Measurements from ENCODE around the gene PLXNA4. TPM values are rescaled to one million over a fixed set of nuclear protein-coding genes. Genes with fewer than 3 reads are reported as not detected.

The PLXNA4 gene
- polyA plus RNA-seq, 2 donors: 0.44 to 0.55 TPM

- Histone ChIP-seq H3K27ac (ENCODE audit: low read depth in 2 of 2, low read length in 1 of 2) (no peak overlapping the region), H3K36me3 (ENCODE audit: control insufficient read depth in 2 of 2, insufficient read depth in 2 of 2, low read length in 1 of 2) (no peaks in the 10 kb centered on the region), H3K4me3 (ENCODE audit: low read depth in 1 of 2, low read length in 2 of 2) (no peak overlapping the region), H3K9me3 (ENCODE audit: control insufficient read depth in 2 of 2, insufficient read depth in 1 of 2, low read depth in 1 of 2, low read length in 1 of 2) (no peaks in the 10 kb centered on the region), H3K27me3 (ENCODE audit: control insufficient read depth in 1 of 2, insufficient read depth in 2 of 2, low read length in 2 of 2) (peaks cover 0 to under 1% of the 10 kb centered on the region in 2 donors), H3K4me1 (ENCODE audit: control insufficient read depth in 2 of 2, insufficient read depth in 2 of 2, low read length in 1 of 2) (no peaks in the 10 kb centered on the region)
- 61 to 72% methylated on average over 9 of the region's 9 CpGs for WGBS, 2 donors
These were observed 6.2 kb downstream of the PLXNA4 start for GRCh38 chr7:132569884-132570614.

GRCh38 chr7:132568962-132569361 lies 7.3 kb downstream of the PLXNA4 start:
- Histone ChIP-seq H3K9me3 (ENCODE audit: control insufficient read depth in 2 of 2, insufficient read depth in 1 of 2, low read depth in 1 of 2, low read length in 1 of 2) (peaks cover 0 to 3% of the 10 kb centered on the region in 2 donors), H3K27ac (ENCODE audit: low read depth in 2 of 2, low read length in 1 of 2) (no peak overlapping the region), H3K4me1 (ENCODE audit: control insufficient read depth in 2 of 2, insufficient read depth in 2 of 2, low read length in 1 of 2) (no peaks in the 10 kb centered on the region), H3K27me3 (ENCODE audit: control insufficient read depth in 1 of 2, insufficient read depth in 2 of 2, low read length in 2 of 2) (no peaks in the 10 kb centered on the region), H3K36me3 (ENCODE audit: control insufficient read depth in 2 of 2, insufficient read depth in 2 of 2, low read length in 1 of 2) (no peaks in the 10 kb centered on the region), H3K4me3 (ENCODE audit: low read depth in 1 of 2, low read length in 2 of 2) (no peak overlapping the region)
- WGBS, 2 donors: 69 to 73% methylated on average over 2 of the region's 2 CpGs

GRCh38 chr7:132565885-132566284 lies 10.4 kb downstream of the PLXNA4 start:
- no peak overlapping the region for H3K4me3 ChIP-seq (ENCODE audit: low read depth in 1 of 2, low read length in 2 of 2)
- no peaks in the 10 kb centered on the region for H3K27me3 ChIP-seq (ENCODE audit: control insufficient read depth in 1 of 2, insufficient read depth in 2 of 2, low read length in 2 of 2)
- WGBS, 2 donors: 77 to 78% methylated on average over 5 of the region's 5 CpGs
- no peaks in the 10 kb centered on the region for H3K4me1 ChIP-seq (ENCODE audit: control insufficient read depth in 2 of 2, insufficient read depth in 2 of 2, low read length in 1 of 2)
- peaks cover 2 to 3% of the 10 kb centered on the region in 2 donors for H3K9me3 ChIP-seq (ENCODE audit: control insufficient read depth in 2 of 2, insufficient read depth in 1 of 2, low read depth in 1 of 2, low read length in 1 of 2)
- H3K36me3 ChIP-seq (ENCODE audit: control insufficient read depth in 2 of 2, insufficient read depth in 2 of 2, low read length in 1 of 2): no peaks in the 10 kb centered on the region
- no peak overlapping the region for H3K27ac ChIP-seq (ENCODE audit: low read depth in 2 of 2, low read length in 1 of 2)

GRCh38 chr7:132565441-132565840 lies 10.8 kb downstream of the PLXNA4 start:
- WGBS, 2 donors: 88 to 90% methylated on average over 5 of the region's 5 CpGs
- Histone ChIP-seq H3K9me3 (ENCODE audit: control insufficient read depth in 2 of 2, insufficient read depth in 1 of 2, low read depth in 1 of 2, low read length in 1 of 2) (peaks cover 2 to 3% of the 10 kb centered on the region in 2 donors), H3K4me3 (ENCODE audit: low read depth in 1 of 2, low read length in 2 of 2) (no peak overlapping the region), H3K4me1 (ENCODE audit: control insufficient read depth in 2 of 2, insufficient read depth in 2 of 2, low read length in 1 of 2) (no peaks in the 10 kb centered on the region), H3K27me3 (ENCODE audit: control insufficient read depth in 1 of 2, insufficient read depth in 2 of 2, low read length in 2 of 2) (no peaks in the 10 kb centered on the region), H3K36me3 (ENCODE audit: control insufficient read depth in 2 of 2, insufficient read depth in 2 of 2, low read length in 1 of 2) (no peaks in the 10 kb centered on the region), H3K27ac (ENCODE audit: low read depth in 2 of 2, low read length in 1 of 2) (no peak overlapping the region)

GRCh38 chr7:132564849-132565248 lies 11.4 kb downstream of the PLXNA4 start:
- H3K27me3 ChIP-seq (ENCODE audit: control insufficient read depth in 1 of 2, insufficient read depth in 2 of 2, low read length in 2 of 2): no peaks in the 10 kb centered on the region

GRCh38 chr7:132564090-132564489 lies 12.2 kb downstream of the PLXNA4 start:
- Histone ChIP-seq H3K4me1 (ENCODE audit: control insufficient read depth in 2 of 2, insufficient read depth in 2 of 2, low read length in 1 of 2) (no peaks in the 10 kb centered on the region), H3K27me3 (ENCODE audit: control insufficient read depth in 1 of 2, insufficient read depth in 2 of 2, low read length in 2 of 2) (no peaks in the 10 kb centered on the region), H3K9me3 (ENCODE audit: control insufficient read depth in 2 of 2, insufficient read depth in 1 of 2, low read depth in 1 of 2, low read length in 1 of 2) (peaks cover 2 to 3% of the 10 kb centered on the region in 2 donors), H3K36me3 (ENCODE audit: control insufficient read depth in 2 of 2, insufficient read depth in 2 of 2, low read length in 1 of 2) (no peaks in the 10 kb centered on the region), H3K27ac (ENCODE audit: low read depth in 2 of 2, low read length in 1 of 2) (no peak overlapping the region), H3K4me3 (ENCODE audit: low read depth in 1 of 2, low read length in 2 of 2) (no peak overlapping the region)
- WGBS, 2 donors: 50 to 55% methylated on average over 1 of the region's 1 CpG

More at GRCh38 chr7:132564849-132565248, 11.4 kb downstream of the PLXNA4 start:
- no peaks in the 10 kb centered on the region for H3K4me1 ChIP-seq (ENCODE audit: control insufficient read depth in 2 of 2, insufficient read depth in 2 of 2, low read length in 1 of 2)
- H3K4me3 ChIP-seq (ENCODE audit: low read depth in 1 of 2, low read length in 2 of 2): no peak overlapping the region
- H3K36me3 ChIP-seq (ENCODE audit: control insufficient read depth in 2 of 2, insufficient read depth in 2 of 2, low read length in 1 of 2): no peaks in the 10 kb centered on the region
- peaks cover 2 to 3% of the 10 kb centered on the region in 2 donors for H3K9me3 ChIP-seq (ENCODE audit: control insufficient read depth in 2 of 2, insufficient read depth in 1 of 2, low read depth in 1 of 2, low read length in 1 of 2)
- 73 to 75% methylated on average over 8 of the region's 8 CpGs for WGBS, 2 donors
- H3K27ac ChIP-seq (ENCODE audit: low read depth in 2 of 2, low read length in 1 of 2): no peak overlapping the region

GRCh38 chr7:132562690-132563089 lies 13.6 kb downstream of the PLXNA4 start:
- Histone ChIP-seq H3K27ac (ENCODE audit: low read depth in 2 of 2, low read length in 1 of 2) (no peak overlapping the region), H3K9me3 (ENCODE audit: control insufficient read depth in 2 of 2, insufficient read depth in 1 of 2, low read depth in 1 of 2, low read length in 1 of 2) (peaks cover 2 to 3% of the 10 kb centered on the region in 2 donors), H3K4me3 (ENCODE audit: low read depth in 1 of 2, low read length in 2 of 2) (no peak overlapping the region), H3K36me3 (ENCODE audit: control insufficient read depth in 2 of 2, insufficient read depth in 2 of 2, low read length in 1 of 2) (no peaks in the 10 kb centered on the region), H3K27me3 (ENCODE audit: control insufficient read depth in 1 of 2, insufficient read depth in 2 of 2, low read length in 2 of 2) (no peaks in the 10 kb centered on the region), H3K4me1 (ENCODE audit: control insufficient read depth in 2 of 2, insufficient read depth in 2 of 2, low read length in 1 of 2) (no peaks in the 10 kb centered on the region)
- WGBS, 2 donors: 43 to 55% methylated on average over 1 of the region's 1 CpG

GRCh38 chr7:132561763-132562162 lies 14.5 kb downstream of the PLXNA4 start:
- WGBS, 2 donors: 63 to 71% methylated on average over 2 of the region's 2 CpGs
- no peaks in the 10 kb centered on the region for H3K27me3 ChIP-seq (ENCODE audit: control insufficient read depth in 1 of 2, insufficient read depth in 2 of 2, low read length in 2 of 2)
- no peak overlapping the region for H3K27ac ChIP-seq (ENCODE audit: low read depth in 2 of 2, low read length in 1 of 2)

GRCh38 chr7:132560825-132561529 lies 15.3 kb downstream of the PLXNA4 start:
- no peaks in the 10 kb centered on the region for H3K4me1 ChIP-seq (ENCODE audit: control insufficient read depth in 2 of 2, insufficient read depth in 2 of 2, low read length in 1 of 2)
- WGBS, 2 donors: 79 to 81% methylated on average over 8 of the region's 8 CpGs
- H3K27ac ChIP-seq (ENCODE audit: low read depth in 2 of 2, low read length in 1 of 2): no peak overlapping the region
- no peaks in the 10 kb centered on the region for H3K27me3 ChIP-seq (ENCODE audit: control insufficient read depth in 1 of 2, insufficient read depth in 2 of 2, low read length in 2 of 2)
- H3K36me3 ChIP-seq (ENCODE audit: control insufficient read depth in 2 of 2, insufficient read depth in 2 of 2, low read length in 1 of 2): no peaks in the 10 kb centered on the region
- H3K9me3 ChIP-seq (ENCODE audit: control insufficient read depth in 2 of 2, insufficient read depth in 1 of 2, low read depth in 1 of 2, low read length in 1 of 2): peaks cover 3 to 4% of the 10 kb centered on the region in 2 donors
- no peak overlapping the region for H3K4me3 ChIP-seq (ENCODE audit: low read depth in 1 of 2, low read length in 2 of 2)

More at GRCh38 chr7:132561763-132562162, 14.5 kb downstream of the PLXNA4 start:
- H3K9me3 ChIP-seq (ENCODE audit: control insufficient read depth in 2 of 2, insufficient read depth in 1 of 2, low read depth in 1 of 2, low read length in 1 of 2): peaks cover 3 to 4% of the 10 kb centered on the region in 2 donors
- no peaks in the 10 kb centered on the region for H3K36me3 ChIP-seq (ENCODE audit: control insufficient read depth in 2 of 2, insufficient read depth in 2 of 2, low read length in 1 of 2)
- no peak overlapping the region for H3K4me3 ChIP-seq (ENCODE audit: low read depth in 1 of 2, low read length in 2 of 2)
- no peaks in the 10 kb centered on the region for H3K4me1 ChIP-seq (ENCODE audit: control insufficient read depth in 2 of 2, insufficient read depth in 2 of 2, low read length in 1 of 2)

Data from esophagus (tissue), 2 donors.